SK-N-SH (cell line): Measurements from ENCODE around the gene SPTLC1.

Experiments used
- CTCF ChIP-seq: fragments of 200-600 bp; sonication (generic); IDR thresholded peaks from 2 replicates; pipeline ENCODE4 v1.6.1; 2017; ENCODE audit warnings: antibody characterized with exemption, mild to moderate bottlenecking, moderate library complexity
- MAX ChIP-seq: IDR thresholded peaks from 2 replicates; pipeline ENCODE4 v1.4.0; 2012; ENCODE audit warnings: low read depth
- RAD21 ChIP-seq: IDR thresholded peaks from 2 replicates; pipeline ENCODE4 v1.6.1; 2012; ENCODE audit warnings: mild to moderate bottlenecking, low read length
- SIN3A ChIP-seq: IDR thresholded peaks from 2 replicates; pipeline ENCODE4 v1.6.1; 2012; ENCODE audit warnings: low read depth, mild to moderate bottlenecking, low read length, moderate library complexity, borderline replicate concordance

GRCh38 chr9:92071634-92072033 lies 43.6 kb downstream of the SPTLC1 start:
- TF ChIP-seq SIN3A: no peak
- TF ChIP-seq CTCF: no peak
- no peak for TF ChIP-seq MAX
- no peak for TF ChIP-seq RAD21
